ENCODE data around the gene TTC7B.

Gene TTC7B

DNA sequence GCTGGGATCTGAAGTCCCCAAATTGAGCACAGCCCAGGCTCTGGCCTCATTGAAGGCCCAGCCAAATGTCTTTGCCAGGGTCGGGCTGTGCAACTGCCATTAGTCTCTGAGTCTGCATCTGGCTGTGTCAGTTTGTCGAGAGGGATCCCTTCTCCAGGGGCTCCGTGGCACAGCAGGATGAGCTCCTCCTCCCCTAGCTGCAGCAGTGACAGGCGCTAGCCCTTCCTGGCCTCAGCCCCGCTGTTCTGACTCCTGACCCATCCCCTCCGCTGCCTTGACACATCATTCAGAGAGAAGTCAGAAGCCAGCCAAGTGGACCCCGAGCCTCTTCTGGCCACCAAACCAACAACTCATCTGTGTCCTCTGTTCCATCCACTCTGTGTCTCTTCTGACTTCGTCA lies 231.1 kb downstream of the TTC7B start:
- POLR2A ChIA-PET: no interaction called here
- CTCF ChIA-PET: no interaction called here
- H3K4me3 ChIP-seq (ENCODE audit: low read depth, low read length): no peak overlapping the region

DNA sequence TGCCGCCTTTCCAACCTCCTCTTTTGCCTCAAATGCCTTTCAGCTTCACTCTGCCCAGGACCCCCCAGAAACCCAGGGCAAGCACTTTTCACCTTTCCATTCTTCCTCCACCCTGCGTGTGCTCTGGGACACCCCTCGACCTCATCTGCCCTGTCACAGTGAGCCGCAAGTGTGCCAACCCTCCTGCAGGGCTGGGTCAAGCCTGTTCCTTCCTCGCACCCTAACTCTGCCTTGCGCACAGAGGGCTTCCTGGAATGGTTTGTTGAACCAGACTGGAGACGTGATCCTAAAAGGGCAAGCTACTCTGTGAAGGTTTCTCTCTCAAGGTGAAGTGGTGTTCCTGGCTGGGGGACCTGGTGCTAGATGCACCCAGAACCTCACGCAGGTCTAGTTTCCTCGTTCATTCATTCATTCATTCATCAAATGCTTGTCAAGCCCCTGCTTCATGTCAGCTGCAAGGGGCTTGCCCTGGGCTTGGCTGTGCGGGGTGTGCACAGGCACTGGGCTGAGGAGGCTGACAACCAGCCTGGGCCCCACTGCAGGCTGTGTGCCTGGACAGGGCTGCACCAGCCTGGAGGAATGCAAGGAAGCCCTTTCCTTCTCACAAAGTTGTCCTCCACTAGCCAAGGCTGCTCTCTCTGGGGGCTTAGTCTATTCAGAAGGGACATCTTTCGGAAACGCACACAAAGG lies 232.2 kb downstream of the TTC7B start:
- DNase-seq (ENCODE audit: low read depth, low spot score): no peak
- POLR2A ChIA-PET: no interaction called here
- TF ChIP-seq CTCF (IDR thresholded peaks at IDR 0.05; ENCODE audit: insufficient read depth, low read length, missing control alignments): no peak
- CTCF ChIA-PET: interaction anchor here (0.6 kb wide), 1 partner anchor 645 kb away, joined by 3 read pairs; no protein-coding TSS in a partner anchor
- H3K4me3 ChIP-seq (ENCODE audit: low read depth, low read length): no peak overlapping the region

More for the DNA sequence above, 231.1 kb downstream of the TTC7B start:
- TF ChIP-seq CTCF (IDR thresholded peaks at IDR 0.05; ENCODE audit: insufficient read depth, low read length, missing control alignments): no peak
- no peak for DNase-seq (ENCODE audit: low read depth, low spot score)

GRCh38 chr14:90583427-90583826 lies 232.8 kb downstream of the TTC7B start:
- TF ChIP-seq CTCF (IDR thresholded peaks at IDR 0.05; ENCODE audit: insufficient read depth, low read length, missing control alignments): no peak
- no peak overlapping the region for H3K4me3 ChIP-seq (ENCODE audit: low read depth, low read length)
- CTCF ChIA-PET: interaction anchor here (0.6 kb wide), 1 partner anchor 644 kb away, joined by 3 read pairs; no protein-coding TSS in a partner anchor
- POLR2A ChIA-PET: no interaction called here
- no peak for DNase-seq (ENCODE audit: low read depth, low spot score)

- CTCF ChIA-PET: no interaction called here
- TF ChIP-seq CTCF (IDR thresholded peaks at IDR 0.05; ENCODE audit: insufficient read depth, low read length, missing control alignments): no peak
- DNase-seq (ENCODE audit: low read depth, low spot score): no peak
- POLR2A ChIA-PET: no interaction called here
- no peak overlapping the region for H3K4me3 ChIP-seq (ENCODE audit: low read depth, low read length)
Observed at GRCh38 chr14:90582166-90582565, 234.1 kb downstream of the TTC7B start.

- no peak overlapping the region for H3K4me3 ChIP-seq (ENCODE audit: low read depth, low read length)
- no peak for DNase-seq (ENCODE audit: low read depth, low spot score)
- no peak for TF ChIP-seq CTCF (IDR thresholded peaks at IDR 0.05; ENCODE audit: insufficient read depth, low read length, missing control alignments)
- CTCF ChIA-PET: no interaction called here
- POLR2A ChIA-PET: no interaction called here
Observed at GRCh38 chr14:90581745-90582144, 234.5 kb downstream of the TTC7B start.

- ChIA-PET POLR2A (interaction anchor here (1.2 kb wide), 1 partner anchor 16 kb away, joined by 4 read pairs; no protein-coding TSS in a partner anchor), CTCF (no interaction called here)
- no peak for DNase-seq (ENCODE audit: low read depth, low spot score)
- no peak overlapping the region for H3K4me3 ChIP-seq (ENCODE audit: low read depth, low read length)
- TF ChIP-seq CTCF (IDR thresholded peaks at IDR 0.05; ENCODE audit: insufficient read depth, low read length, missing control alignments): no peak
Observed at GRCh38 chr14:90580377-90581335, 235.6 kb downstream of the TTC7B start.
